HepG2 (cell line): Measurements from ENCODE around the gene SYT7. TPM values are rescaled to one million over a fixed set of nuclear protein-coding genes. Genes with fewer than 3 reads are reported as not detected.

Experiments
- ATAC-seq: fragments of 200-7000 bp; cut with Tn5 transposase; 3 replicates; pipeline ENCODE4 v1.9.1; 2020; ENCODE audit warnings: mild to moderate bottlenecking, moderate library complexity
- BruUV-seq: library from RNA; stranded (reverse); fragments of 400-500 nt; replicated peaks from 2 replicates; lab custom pipeline; 2021; lab: Mats Ljungman, UMichigan
- CTCF ChIA-PET: fragments of 300-600 bp; formaldehyde crosslinking; extraction: SDS; loops from one replicate; lab custom pipeline; 2021; ENCODE audit warnings: low total read pairs, inconsistent platforms, low intra/inter-chr PET ratio; lab: Yijun Ruan, JAX
- POLR2A ChIA-PET: fragments of 350-600 bp; sonication (Branson Sonifier 250); formaldehyde crosslinking; loops from one replicate; lab custom pipeline; 2020; ENCODE audit warnings: antibody characterized with exemption, inconsistent platforms; lab: Yijun Ruan, JAX
- DNase-seq: peaks from one replicate; pipeline ENCODE4 v3.0.0-alpha.2; 2015; ENCODE audit warnings: low spot score
- FAIRE-seq: peaks from 3 replicates; lab custom pipeline; 2011; peaks lifted over from hg19 to GRCh38; lab: Jason Lieb, UNC
- H2AFZ ChIP-seq: one replicate; pipeline ENCODE4 v1.6.1; 2011; ENCODE audit warnings: low read length, inconsistent platforms
- H3K27ac ChIP-seq: fragments of 300-600 bp; 3 replicates; pipeline ENCODE4 v1.8.0; 2011; ENCODE audit warnings: mixed run types, mild to moderate bottlenecking, mixed read lengths, low read length, inconsistent platforms; ENCODE audit not compliant: insufficient read depth; ENCODE audit errors: extremely low read length
- H3K27me3 ChIP-seq, 2 experiments: fragments of 200-600 bp in 1 of 2; 2 replicates in 1 of 2; 3 replicates in 1 of 2; pipeline versions ENCODE4 v1.6.0 to v1.8.0; 2011; ENCODE audit warnings: low read length in 2 of 2, mild to moderate bottlenecking in 2 of 2, moderate library complexity in 2 of 2, inconsistent platforms in 1 of 2; ENCODE audit not compliant: insufficient read depth in 2 of 2, control insufficient read depth in 1 of 2
- H3K36me3 ChIP-seq, 2 experiments: fragments of 200-600 bp in 1 of 2; replicated peaks in 1 of 2; 2 replicates in 1 of 2; 3 replicates in 1 of 2; pipeline versions ENCODE4 v1.5.1 to v1.8.0; 2011; ENCODE audit warnings: low read length in 2 of 2, inconsistent platforms in 1 of 2; ENCODE audit not compliant: insufficient read depth in 2 of 2, control insufficient read depth in 1 of 2
- H3K4me1 ChIP-seq: 2 replicates; pipeline ENCODE4 v1.5.1; 2012; ENCODE audit warnings: low read length, inconsistent platforms; ENCODE audit not compliant: insufficient read depth
- H3K4me2 ChIP-seq: 2 replicates; pipeline ENCODE4 v1.6.0; 2011; ENCODE audit warnings: low read depth, low read length, inconsistent platforms
- H3K4me3 ChIP-seq, 3 experiments: fragments of 200-600 bp in 1 of 3; sonication (generic), shearing (Covaris generic) in 1 of 3; replicated peaks in 1 of 3; 2 replicates each; pipeline ENCODE4 v1.5.1; 2011 to 2016; ENCODE audit warnings: low read length in 3 of 3, inconsistent platforms in 2 of 3, low read depth in 2 of 3, mild to moderate bottlenecking in 2 of 3, control low read depth in 1 of 3, mixed read lengths in 1 of 3; ENCODE audit not compliant: insufficient read depth in 1 of 3
- H3K79me2 ChIP-seq: one replicate; pipeline ENCODE4 v1.6.1; 2011; ENCODE audit warnings: low read length, inconsistent platforms; ENCODE audit not compliant: insufficient read depth
- H3K9ac ChIP-seq: 2 replicates; pipeline ENCODE4 v1.6.0; 2011; ENCODE audit warnings: mild to moderate bottlenecking, low read depth, low read length, inconsistent platforms; ENCODE audit not compliant: insufficient read depth
- H3K9me3 ChIP-seq: 2 replicates; pipeline ENCODE4 v1.5.1; 2012; ENCODE audit warnings: mild to moderate bottlenecking, low read length
- H4K20me1 ChIP-seq: 2 replicates; pipeline ENCODE4 v1.6.0; 2011; ENCODE audit warnings: inconsistent platforms, mild to moderate bottlenecking, low read length, moderate library complexity; ENCODE audit not compliant: insufficient read depth
- PAF1 ChIP-seq: IDR thresholded peaks from 2 replicates; pipeline ENCODE4 v1.6.1; 2016; ENCODE audit warnings: missing genetic modification reagents, missing compliant biosample characterization
- PCBP1 ChIP-seq: fragments of 200-400 bp; formaldehyde crosslinking; IDR thresholded peaks from 2 replicates; pipeline ENCODE4 v1.6.1; 2017; ENCODE audit warnings: mild to moderate bottlenecking, low read depth, low read length, borderline replicate concordance
- ZMAT3 ChIP-seq: sonication (generic); formaldehyde crosslinking; conservative IDR thresholded peaks from 2 replicates; pipeline ENCODE4 v1.7.0; 2021; ENCODE audit warnings: missing genetic modification reagents
- ZNF180 ChIP-seq: sonication (generic); formaldehyde crosslinking; IDR thresholded peaks from 2 replicates; pipeline ENCODE4 v1.4.0; 2020; ENCODE audit warnings: low read depth, missing genetic modification reagents, borderline replicate concordance
- ZNF501 ChIP-seq: sonication (generic); formaldehyde crosslinking; IDR thresholded peaks from 2 replicates; pipeline ENCODE4 v1.5.1; 2020; ENCODE audit warnings: mild to moderate bottlenecking, moderate library complexity, missing genetic modification reagents
- ZNF709 ChIP-seq: sonication (generic); formaldehyde crosslinking; IDR thresholded peaks from 2 replicates; pipeline ENCODE4 v1.5.0; 2020; ENCODE audit warnings: mild to moderate bottlenecking, missing genetic modification reagents
- ZNF747 ChIP-seq: sonication (generic); formaldehyde crosslinking; IDR thresholded peaks from 2 replicates; pipeline ENCODE4 v1.8.1; 2023; ENCODE audit warnings: missing genetic modification reagents, mild to moderate bottlenecking, borderline replicate concordance
- WGBS: methylation state at CpG from one replicate; pipeline ENCODE4 v1.1.6; 2017; ENCODE audit warnings: low lambda C conversion rate; 5-methylcytosine and 5-hydroxymethylcytosine counted together
- in situ Hi-C: cut with HindIII; loops from 2 replicates; pipeline ENCODE4 v1.10.0; 2017; ENCODE audit warnings: low pct_unique_long_range_greater_than_20kb; ENCODE audit not compliant: extremely low pct_ligation_motif_present
- intact Hi-C: fragments of 100-400 bp; cut with micrococcal nuclease; formaldehyde crosslinking; loops from one replicate; pipeline ENCODE4 v1.10.0; 2022; ENCODE audit not compliant: unreplicated experiment
- polyA plus RNA-seq, 8 experiments: library from polyadenylated mRNA; depleted of rRNA in 3 of 8; stranded (reverse) in 7 of 8; unstranded in 1 of 8; fragments of >200 nt; fragmentation: Illumina TruSeq in 4 of 8; extraction: Trizol in 4 of 8; gene quantifications; 2 replicates each; pipeline versions ENCODE4 v1.2.1 to v1.2.3, GENCODE V29; 2011 to 2016; ENCODE audit warnings: low read depth in 4 of 8, missing spikeins in 1 of 8, mixed read lengths in 1 of 8; ENCODE audit not compliant: insufficient read depth in 1 of 8
- total RNA-seq, 5 experiments: library from RNA; depleted of rRNA; stranded (reverse); fragments of >200 nt; fragmentation: Illumina TruSeq; extraction: Trizol; gene quantifications; 2 replicates each; pipeline ENCODE4 v1.2.3, GENCODE V29; 2016; ENCODE audit warnings: low read depth in 1 of 5

SYT7 gene
- total and polyA plus RNA-seq, 2 of the 13 experiments (the other 11 are each of a cell fraction or from before 2014, with no cell fraction given): 1.4 to 4.4 TPM

DNA sequence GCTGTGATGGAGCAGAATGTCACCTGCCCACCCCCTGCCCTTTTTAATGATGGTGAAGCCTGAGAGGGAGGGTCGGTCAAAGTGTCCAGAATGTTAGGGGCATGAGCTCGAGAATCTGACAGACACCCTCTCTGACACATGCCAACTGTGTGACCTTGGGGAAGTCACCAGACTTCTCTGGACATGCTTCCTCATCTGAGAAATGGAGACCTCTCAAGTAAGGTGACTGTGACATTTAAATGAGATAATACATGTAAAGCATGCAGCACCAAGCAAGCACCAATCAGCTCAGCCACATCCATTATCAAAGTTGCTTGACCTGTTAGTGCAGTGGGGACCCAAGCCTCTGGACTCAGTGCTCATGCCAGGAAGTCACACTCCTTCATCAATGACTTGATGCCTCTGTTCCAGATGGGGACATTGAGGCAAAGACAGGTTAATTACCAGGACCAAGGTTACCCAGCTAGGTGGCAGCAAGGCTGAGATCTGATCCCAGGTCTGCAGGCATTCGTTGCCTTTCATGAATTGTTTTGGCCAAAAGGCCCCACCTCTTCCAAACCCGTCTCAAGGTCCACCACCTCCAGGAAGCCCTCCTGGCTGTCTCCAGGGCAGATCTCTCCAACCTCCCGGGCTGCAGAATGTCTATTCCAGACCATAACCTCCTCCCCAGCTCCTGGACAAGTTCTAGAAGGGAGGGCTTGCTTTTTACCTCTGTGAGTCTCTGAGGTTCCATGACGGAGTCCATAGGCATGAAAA lies 38.8 kb upstream of the SYT7 start:
- no peak overlapping the region for H2AFZ ChIP-seq
- no peaks in the 10 kb centered on the region for H3K4me1 ChIP-seq
- WGBS: 33% methylated on average over 6 of the region's 6 CpGs
- TF ChIP-seq PAF1: no peak
- TF ChIP-seq PCBP1: no peak
- no peak for TF ChIP-seq ZNF180
- no peak overlapping the region for H3K4me3 ChIP-seq
- ATAC-seq (no peak), DNase-seq (no peak), FAIRE-seq (no peak)
- no peaks in the 10 kb centered on the region; a peak in 1 of 5 replicates for H3K27me3 ChIP-seq
- POLR2A ChIA-PET: no interaction called here
- H3K9me3 ChIP-seq: no peaks in the 10 kb centered on the region
- no peaks in the 10 kb centered on the region for H4K20me1 ChIP-seq
- CTCF ChIA-PET: no interaction called here
- no peak overlapping the region for H3K4me2 ChIP-seq
- no peak overlapping the region for H3K9ac ChIP-seq
- in situ Hi-C loops (no loop called here), intact Hi-C loops (no loop called here)
- no peak overlapping the region for H3K27ac ChIP-seq
- BruUV-seq: no TSS peak
- no peaks in the 10 kb centered on the region for H3K36me3 ChIP-seq
- H3K79me2 ChIP-seq: no peaks in the 10 kb centered on the region

DNA sequence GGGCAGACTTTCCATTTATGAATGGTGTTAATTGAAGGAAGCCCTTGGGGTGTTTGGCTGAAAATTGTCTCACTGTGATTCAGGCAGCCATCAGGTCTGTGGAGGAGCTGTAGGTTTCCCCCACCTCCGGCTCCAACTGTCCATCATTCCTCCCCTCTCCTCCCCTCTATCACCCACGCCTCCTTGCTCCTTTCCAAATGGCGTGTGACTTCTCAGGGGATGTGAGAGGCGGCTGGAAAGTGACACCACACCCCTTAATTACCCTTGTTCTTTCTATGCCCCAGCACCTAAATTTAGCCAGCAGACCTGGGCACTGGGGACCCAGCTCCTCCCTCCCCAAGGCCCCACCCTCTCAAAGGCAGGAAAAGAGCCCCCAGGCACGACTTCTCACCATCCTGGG lies 38.1 kb upstream of the SYT7 start:
- CTCF ChIA-PET: no interaction called here
- no peaks in the 10 kb centered on the region for H3K9me3 ChIP-seq
- H3K79me2 ChIP-seq: no peaks in the 10 kb centered on the region
- POLR2A ChIA-PET: no interaction called here
- ATAC-seq (no peak), DNase-seq (no peak)
- no TSS peak for BruUV-seq
- intact Hi-C loops: no loop called here
- H3K4me3 ChIP-seq: no peak overlapping the region
- H3K4me2 ChIP-seq: no peak overlapping the region
- WGBS: 45% methylated on average over 5 of the region's 5 CpGs
- no peak overlapping the region for H3K27ac ChIP-seq
- no peaks in the 10 kb centered on the region; a peak in 2 of 5 replicates for H3K27me3 ChIP-seq
- no peaks in the 10 kb centered on the region for H3K36me3 ChIP-seq
- H2AFZ ChIP-seq: no peak overlapping the region
- in situ Hi-C loops: no loop called here
- TF ChIP-seq ZNF501 (CRISPR knock-in tag): no peak
- TF ChIP-seq ZMAT3: no peak
- no peak for TF ChIP-seq ZNF709 (CRISPR knock-in tag)
- no peak for TF ChIP-seq ZNF747 (CRISPR knock-in tag)
- TF ChIP-seq, all 625 proteins: peak for 0
- no peak for FAIRE-seq
- no peak overlapping the region for H3K9ac ChIP-seq
- H3K4me1 ChIP-seq: no peaks in the 10 kb centered on the region
- no peaks in the 10 kb centered on the region for H4K20me1 ChIP-seq
